ENCODE results near the gene SDK1.

DNA sequence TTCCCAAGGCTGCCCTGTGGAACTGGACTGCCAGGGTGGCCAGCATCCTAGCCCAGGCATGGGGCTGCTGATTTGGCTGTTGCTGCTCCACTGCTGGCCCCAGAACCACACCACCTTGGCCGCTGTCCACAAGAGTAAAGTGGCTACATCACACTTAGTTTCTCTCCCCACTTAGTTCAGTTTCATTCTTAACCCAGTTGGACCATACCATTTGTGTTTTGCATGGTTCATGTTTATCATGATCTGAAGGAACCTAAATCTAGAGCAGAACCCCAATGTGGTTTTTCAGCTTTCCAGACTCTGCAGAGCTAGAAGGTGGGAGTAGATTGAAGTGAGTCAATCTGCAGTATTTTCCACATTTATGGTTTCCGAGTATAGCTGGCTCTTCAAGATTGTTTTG is 32.8 kb downstream of the SDK1 start:
- TF ChIP-seq CTCF (IDR thresholded peaks at IDR 0.05): no peak
- no peak for TF ChIP-seq POLR2AphosphoS5 (IDR thresholded peaks at IDR 0.05)
